OCI-M1 (cell line): ENCODE data around the gene ILK.

Experiments used
- DNase-seq: peaks from one replicate; lab custom pipeline; 2025; lab: John Stamatoyannopoulos, UW

Gene ILK

DNA sequence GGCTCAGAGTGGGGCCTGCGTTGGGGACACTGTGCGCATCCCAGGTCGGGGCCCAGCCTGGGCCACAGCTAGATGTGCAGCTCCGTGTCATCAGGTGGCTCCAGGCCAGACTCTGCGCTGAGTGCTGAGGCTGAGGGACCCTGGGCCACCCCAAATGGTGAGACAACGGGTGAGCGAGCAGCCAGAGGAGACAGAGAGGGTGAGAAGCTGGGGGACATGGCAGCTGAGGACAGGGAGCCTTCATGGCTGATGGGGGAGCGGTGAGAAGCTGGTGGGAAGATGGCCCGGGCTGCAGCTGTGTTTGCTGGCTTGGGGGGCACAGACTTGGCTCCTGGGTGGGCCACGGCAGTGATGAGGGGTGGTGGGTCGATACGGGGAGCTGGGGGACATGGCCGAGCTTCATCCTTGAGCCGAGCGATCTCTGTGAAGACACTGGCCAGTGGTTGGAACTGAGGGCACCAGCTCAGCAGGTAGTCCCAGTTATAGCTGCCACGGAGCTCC, 18.2 kb downstream of the ILK start:
- DNase-seq = no peak

DNA sequence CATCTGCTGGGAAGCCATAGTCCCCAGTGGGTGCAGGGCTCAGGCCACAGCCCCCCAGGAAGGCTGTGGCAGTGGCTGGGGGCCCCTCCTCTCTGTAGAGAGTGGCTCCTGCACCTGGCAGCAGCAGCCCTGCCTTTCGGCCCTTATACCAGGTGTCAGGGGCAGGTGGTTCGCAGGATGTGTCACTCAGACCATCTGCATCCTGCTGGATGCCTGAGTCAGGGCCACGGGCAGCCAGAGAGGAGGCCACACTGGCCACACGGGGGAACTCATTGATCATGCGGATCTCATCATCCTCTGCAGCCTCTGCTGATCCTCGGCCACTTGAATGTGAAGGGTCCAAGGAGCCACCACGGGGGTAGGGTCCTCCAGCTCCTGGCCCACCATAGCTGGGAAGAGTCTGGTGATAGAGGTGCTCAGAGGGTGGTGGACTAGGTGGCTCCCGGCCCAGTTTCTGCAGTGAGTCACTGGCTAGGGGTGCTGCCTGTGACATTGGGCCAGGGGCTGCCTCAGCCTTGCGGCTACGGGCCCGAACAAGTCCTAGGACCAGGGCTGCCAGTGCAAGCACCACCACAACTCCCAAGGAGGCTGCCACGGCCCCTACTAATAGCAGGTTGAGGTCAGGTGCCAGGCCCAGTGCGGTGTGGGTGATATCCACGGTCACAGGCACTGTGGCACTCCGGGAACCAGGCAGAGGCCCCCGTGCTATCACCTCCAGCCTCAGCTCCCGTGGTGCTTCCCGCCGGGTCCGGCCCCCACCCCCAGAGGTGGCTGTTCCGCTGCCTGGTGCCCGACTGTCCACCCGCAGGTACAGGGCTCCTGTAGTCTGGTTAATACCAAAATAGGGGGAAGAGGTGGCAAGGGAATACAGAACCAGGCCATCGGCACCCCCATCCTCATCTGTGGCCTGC, 18.9 kb downstream of the ILK start:
- no peak for DNase-seq

DNA sequence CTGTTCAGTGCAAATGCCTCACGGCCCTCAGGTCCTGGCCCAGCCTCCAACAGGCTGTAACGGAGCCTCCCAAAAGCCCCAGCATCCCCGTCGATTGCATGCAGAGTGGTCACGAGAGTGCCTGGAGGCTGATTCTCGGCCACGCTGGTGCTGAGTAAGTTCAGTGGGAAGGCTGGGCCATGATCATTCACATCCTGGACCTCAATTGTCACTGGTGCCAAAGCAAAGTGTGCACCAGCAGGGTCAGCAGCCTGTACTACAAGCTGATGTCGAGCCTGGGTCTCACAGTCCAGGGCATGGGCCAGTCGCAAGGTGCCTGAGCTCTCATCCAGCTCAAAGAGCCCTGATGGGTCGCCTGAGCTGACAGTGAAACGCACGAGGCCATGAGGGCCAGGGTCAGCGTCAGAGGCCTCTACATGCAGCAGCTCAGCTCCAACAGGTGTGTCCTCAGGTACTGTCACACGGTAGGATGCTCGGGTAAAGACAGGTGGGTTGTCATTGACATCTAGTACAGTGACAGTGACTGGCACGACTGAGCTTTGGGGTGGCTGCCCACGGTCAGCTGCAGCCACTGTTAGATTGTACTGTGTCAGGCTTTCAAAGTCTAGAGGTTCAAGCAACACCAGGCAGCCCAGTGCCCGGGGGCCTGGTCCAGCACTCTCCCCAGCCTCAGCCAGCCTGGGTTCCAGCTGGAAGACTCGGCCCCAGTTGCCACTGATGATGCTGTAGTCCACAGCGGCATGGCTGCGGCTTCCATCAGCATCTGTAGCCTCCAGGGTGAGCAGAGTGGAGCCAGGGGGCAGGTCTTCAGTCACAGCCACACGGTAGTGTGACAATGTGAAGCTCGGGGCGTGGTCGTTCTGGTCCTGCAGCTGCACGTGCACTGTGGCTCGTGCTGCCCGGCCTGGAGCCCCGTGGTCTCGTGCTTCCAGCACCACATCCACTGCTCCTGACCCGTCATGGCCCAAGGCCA, 20.1 kb downstream of the ILK start:
- DNase-seq = no peak

DNA sequence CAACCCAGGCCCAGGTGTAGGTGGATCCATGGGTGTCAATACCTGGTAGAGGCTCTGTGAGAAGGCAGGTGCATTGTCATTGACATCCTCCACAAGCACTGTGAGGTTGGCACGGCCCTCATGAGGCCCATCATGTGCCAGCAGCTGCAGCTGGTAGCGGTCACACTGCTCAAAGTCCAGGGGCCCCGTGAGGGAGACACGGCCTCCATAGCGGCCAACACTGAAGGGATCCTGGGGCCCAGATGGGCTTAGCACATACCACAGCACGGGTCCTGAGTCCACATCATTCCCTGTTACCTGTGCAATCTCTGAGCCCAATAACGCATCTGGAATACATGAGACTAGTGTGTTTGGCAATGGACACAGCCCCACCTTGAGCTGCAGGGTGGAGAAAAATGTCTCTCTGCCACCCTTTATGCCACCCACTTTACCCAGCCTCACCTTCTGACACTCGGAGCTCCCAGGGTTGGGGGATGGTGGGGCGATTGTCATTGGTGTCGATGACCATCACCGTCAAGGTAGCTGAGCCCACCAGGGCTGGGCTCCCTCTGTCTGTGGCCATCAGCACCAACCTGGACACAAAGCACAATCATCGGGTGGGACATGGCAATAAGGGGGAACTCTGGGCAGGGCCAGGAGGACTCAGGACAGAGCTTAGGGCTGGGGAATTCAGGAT, 21.7 kb downstream of the ILK start:
- no peak for DNase-seq

DNA sequence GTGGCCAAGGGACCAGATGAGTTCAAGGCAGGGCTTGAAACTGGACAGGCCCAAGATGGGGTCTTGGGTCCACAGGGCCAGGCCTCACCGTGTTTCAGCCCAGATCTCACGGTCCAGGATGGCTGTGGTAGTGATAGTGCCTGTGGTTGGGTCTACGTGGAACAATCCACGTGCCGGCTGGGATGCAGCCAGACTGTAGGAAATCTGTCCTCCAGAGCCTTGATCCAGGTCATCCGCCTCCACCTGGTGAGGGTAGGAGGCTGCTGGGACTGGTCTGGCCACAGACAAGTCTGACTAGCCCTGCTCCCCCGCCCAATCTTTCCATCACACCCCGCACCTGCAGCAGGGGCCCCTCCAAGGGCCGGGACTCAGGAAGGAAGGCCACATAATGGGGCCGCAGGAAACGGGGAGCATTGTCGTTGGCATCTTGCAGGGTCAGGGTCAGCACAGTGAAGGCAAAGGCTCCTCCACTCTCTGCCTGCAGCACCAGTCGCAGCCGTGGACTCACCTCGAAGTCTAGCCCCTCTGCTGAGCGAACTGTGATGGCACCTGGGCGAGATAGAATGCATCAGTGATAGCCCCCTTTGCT, 22.4 kb downstream of the ILK start:
- no peak for DNase-seq

DNA sequence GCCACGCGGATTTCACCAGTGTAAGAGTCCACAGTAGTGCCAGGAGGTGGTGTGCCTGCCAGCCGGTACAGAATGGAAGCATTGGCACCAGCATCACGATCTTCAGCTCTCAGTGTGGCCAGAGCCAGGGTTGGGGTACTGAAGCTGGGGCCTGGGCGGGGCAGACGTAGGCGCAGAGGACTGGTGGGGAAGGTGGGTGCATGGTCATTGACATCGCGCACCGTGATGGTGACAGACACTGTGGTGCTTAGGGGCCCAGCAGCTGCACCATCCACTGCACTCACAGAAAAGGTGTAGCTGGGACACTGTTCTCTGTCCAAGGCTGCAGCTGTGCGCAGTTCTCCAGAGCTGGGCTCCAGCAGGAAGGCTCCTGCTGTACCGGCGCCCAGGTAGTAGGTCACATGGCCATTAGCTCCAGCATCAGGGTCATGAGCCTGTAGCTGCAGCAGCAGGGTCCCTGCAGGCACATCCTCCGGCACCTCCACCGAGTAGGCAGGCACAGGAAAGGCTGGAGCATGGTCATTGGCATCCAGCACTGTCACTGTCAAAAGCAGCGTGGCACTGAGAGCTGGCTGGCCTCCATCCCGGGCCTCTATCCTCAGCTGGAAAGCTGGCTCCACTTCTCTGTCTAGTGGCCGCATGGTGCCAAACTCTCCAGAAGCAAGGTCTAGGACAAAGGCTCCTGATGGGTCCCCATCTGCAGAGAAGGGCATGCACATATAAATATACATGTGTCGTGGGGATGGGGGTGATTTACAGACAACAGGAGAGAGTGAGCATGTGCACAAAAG, 23.6 kb downstream of the ILK start:
- no peak for DNase-seq

DNA sequence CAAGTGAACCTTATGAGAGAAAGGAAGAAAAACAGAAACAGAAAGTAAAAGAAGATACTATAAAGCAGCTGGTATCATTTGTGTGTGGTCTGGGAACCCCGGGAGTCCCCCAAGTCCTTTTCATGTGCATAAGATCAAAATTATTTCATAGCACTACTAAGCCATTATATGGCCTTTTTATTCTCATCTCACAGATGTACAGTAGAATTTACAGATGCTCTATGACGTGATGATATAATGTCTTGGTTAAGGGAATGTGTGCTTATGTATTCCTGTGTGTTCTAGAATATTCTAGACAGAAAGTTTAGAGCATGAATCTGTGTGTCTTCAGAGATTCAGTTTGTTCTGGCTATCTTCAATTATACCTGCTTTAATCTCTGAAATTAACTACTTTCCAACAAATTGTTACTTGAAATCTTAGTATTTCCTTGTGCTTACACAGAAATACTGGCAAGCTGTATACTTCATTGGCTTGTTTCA, 24.2 kb downstream of the ILK start:
- DNase-seq = peak; percentile 41

DNA sequence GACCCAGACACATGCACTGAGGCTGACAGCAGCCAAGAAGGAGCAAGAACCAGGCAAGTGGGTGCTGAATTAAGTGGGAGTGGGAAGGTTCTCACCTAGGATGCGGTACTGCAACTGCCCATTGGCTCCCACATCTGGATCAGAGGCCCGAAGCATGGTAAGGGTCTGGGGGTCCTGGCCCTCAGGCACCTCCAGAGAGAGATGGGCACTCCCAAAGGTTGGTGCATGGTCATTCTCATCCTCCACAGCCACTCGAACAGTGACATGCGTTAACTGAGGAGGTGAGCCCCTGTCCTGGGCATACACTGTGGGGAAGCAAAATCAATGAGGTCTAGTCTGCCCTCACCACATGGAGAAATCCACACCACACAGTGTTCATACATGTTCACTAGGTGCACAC, 25.0 kb downstream of the ILK start:
- DNase-seq = no peak

DNA sequence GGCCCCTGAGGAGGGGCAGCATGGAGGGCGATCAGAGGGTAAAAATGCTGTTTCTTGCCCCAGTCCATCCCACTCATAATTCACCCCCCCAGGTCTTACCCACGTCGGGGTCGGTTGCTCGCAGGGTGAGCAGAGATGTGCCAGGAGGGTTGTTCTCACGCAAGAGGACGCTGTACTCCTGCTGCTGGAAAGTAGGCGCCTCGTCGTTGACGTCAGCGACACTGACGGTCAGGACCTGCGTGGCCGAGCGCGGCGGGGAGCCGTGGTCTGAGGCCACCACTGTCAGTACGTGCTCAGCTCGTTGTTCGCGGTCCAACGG, 26.0 kb downstream of the ILK start:
- no peak for DNase-seq

DNA sequence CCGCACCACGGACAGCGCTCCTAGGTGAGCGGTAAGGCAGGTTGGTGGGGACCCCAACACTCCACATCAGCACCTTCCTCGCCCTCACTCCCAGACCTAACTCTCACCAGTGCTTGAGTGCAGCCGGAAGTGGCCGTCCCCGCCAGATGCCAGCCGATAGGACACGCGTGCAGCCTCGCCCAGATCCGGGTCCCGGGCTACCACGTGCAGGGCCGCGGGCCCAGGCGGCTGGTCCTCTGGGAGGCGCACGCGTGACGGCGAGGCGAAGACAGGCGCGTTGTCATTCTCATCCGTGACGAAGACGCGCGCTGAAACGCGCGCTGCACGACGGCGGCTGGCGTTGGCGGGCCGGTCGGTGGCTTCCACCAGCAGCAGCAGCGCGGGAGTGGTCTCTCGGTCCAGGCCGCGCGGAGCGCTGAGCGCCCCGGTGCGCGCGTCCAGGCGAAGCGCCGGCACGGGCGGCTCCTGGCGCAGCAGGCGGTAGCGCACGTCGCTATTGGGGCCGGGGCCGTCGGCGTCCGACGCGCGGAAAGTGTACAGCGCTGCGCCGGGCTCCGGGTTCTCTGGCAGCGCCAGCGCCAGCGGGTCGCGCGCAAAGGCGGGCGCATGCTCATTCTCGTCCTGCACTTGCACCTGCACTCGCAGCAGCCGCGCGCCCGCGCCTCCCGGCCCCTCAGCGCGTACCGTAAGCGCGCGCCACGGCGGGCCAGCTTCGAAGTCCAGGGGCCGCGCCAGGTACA, 26.5 kb downstream of the ILK start:
- DNase-seq = no peak

DNA sequence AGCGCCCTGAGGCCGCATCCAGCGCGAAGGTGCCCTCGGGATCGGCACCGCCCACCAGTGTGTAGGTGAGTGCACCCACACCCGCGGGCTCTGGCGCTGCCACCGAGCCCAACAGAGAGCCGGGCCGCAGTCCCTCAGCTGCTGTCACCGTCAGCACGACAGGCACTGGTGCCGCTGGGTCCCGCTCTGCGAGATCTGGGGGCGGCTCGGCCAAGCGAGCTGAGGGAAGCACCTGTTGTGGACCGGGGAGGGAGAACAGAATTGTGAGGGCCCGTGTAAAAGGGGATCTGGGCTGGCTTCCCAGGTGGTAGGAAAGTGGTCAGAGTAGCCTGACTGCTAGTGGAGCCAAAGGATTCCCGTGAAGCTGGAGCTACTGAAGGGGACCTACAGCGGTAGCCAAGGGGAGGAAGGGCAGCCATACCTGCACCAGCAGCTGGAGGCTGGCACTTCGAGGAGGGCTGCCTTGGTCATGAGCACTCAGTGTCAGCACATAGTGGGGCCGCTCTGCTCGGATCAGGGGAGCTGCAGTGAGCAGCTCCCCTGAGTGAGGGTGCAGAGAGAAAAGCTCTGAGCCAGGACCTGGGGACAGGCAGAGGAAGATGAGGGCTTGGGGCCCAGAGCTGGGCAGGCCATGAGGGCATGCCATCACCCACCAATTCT, 27.2 kb downstream of the ILK start:
- DNase-seq = no peak

DNA sequence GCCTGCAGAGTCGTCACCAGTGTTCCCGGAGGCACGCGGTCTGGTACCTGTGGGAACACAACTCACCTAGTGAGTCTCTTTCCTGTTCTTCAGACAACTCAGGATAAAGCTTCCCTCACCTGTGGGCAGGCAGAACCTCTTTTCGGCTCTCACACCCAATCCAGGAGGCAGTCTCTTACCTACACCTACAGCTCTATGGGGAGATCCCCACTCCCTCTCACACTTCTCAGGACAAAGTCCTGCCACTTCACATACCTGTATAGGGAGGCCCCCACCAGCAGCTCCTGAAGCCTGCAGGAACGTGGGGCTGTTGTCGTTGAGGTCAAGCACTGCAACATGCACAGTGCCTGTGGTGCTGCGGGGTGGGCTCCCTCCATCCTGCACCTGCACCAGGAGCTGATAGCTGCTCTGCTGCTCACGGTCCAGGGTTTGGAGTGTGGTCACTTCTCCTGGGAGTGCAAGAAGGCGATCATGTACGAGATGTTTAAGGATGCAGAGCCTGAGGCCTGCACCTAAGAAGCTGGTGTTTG, 27.9 kb downstream of the ILK start:
- no peak for DNase-seq

DNA sequence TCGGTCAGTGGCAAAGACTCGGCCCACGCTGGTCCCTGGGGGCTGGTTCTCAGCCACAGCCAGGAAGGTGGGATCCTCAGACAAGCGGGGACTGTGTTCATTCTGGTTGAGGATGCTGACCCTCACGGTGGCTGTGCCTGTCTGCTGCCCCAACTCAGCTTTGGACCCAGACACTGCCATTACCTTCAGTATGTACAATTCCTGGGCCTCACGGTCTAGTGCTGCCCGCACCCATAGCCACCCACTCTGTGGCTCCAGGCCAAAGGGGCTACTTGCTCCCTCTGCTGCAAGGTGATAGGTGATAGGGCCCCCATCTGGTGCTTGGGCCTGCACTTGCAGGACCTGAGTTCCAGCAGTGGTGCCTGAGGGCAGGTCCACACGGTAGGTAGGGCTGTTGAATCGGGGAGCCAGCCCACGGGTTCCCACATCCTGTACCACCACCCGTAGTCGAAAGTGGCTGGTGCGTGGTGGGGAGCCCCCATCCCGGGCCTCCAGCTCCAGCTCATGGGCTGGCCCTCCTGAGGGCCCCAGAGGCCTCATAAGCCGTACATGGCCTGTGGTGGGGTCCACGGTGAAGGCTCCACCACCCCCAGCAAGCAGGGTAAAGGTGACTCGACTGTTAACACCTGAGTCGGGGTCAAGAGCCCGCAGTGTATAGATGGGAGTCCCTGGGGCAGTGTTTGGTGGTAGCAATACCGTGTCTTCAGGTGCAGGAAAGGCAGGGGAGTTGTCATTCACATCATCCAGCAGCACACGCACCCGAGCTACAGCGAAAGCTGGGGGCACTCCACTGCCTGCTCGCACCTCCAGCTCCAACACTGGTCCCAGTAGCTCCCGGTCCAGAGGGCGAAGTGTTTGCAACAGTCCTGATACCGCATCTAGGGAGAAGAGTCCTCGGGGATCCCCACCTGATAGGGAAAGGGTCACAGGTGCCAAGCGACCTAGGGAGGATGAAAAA, 28.8 kb downstream of the ILK start:
- DNase-seq = no peak

DNA sequence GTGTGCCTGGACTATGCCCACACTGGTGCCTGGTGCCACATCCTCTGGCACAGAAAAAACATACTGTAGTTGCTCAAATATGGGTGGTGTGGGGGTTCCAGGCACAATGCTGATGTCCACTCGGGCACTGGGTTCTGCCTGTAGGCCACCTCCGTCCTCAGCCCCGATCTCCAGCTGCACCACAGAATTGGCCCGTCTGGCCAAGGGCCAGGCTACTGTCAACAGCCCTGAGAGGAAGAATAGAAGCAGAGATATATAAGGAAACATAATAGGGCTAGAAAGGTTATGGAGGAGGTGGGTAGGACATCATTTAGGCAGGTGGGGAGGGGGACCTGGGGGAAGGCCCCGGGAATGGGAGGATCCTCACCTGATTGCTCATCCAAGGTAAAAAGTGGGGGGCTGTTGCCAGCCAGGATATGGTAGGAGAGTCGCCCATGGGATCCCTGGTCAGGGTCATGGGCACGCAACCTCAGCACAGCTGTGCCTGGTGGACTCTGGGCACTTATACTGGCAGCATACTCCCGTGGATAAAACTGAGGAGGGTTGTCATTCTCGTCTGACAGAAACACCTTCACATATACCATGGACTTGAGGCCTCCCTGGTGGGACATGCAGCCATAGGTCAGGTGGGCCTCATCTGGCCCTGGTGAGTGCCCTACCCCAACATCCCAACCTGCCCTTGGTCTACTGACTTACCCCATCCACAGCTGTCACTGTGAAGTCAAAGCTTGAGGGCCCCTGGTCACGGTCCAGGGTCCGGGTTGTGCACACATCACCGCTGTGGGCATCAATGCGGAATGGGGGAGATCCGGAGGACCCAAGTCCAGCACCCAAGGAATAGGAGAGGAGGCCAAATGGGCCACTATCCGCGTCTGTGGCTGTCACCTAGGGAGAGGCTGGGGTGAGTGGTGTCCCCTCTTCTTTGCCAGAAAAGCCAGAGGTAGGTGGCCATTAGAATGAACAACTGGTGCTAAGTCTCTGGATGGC, 30.1 kb downstream of the ILK start:
- no peak for DNase-seq

DNA sequence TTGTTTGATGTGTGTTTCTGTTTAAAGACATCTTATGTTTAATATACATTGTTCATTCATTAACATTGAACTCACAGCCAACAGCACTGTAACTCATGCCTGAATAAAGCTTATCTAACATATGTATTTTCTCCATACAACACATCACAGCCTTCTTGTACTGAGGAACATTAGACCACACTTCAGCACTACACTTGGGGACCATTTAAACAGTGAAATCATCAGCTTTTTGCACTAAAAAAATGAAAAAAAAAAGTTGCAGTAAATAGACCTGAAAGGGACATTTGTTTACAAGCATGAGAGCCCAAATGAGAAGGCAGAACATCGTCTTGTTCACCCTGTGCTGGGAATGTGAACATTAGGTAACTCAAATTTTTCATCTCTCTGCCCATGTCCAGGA, 31.0 kb downstream of the ILK start:
- no peak for DNase-seq

DNA sequence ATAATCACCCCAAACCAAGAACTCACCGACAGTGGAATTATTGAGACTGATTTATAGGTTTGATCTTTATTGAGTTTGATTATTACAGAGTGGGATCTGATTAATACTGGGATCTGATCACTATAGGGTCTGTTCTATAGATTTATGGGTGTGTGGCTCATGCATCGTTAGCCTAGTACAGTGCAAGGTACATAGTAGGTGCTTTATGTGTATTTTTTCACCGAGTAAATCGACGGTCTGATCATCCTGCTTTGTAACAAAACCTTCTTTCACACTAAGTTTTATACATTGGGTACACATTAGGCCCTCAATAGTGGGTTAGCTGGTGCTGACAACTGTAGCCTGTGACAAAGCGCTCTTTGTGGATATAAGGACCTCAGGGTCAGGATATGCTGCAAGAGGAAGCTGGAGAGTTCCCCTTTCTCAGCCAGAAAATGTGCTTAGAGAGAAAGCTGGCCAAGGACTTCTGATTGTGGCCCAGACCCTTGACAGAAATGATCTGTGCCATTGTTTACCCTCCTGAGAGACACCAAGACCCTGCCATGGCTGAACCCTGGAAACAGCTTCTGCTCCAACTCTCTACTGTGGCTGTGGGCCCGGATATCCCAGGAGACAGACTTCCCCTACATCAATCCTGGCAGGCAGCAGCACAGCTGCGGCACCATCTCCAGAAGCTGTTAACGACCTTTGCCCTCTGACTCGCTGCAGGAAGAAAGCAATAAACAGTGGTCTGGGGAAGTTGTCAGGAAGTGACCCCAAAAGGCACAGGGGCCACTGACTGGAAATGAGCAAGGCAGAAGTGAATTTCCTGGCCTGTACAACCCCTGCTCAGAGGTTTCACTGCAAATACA, 31.7 kb downstream of the ILK start:
- DNase-seq = peak; percentile 59
